ENCODE data around the gene CNOT4.
A peak's percentile ranks its signal among the peaks of the same experiment; 100 is the strongest.

- TF ChIP-seq POLR2A (IDR thresholded peaks at IDR 0.05): no peak
- peak in 3 of 4 experiments; percentile 23 to 55 (median 30) for TF ChIP-seq CTCF (IDR thresholded peaks at IDR 0.05)
These were observed 174.2 kb downstream of the CNOT4 start for GRCh38 chr7:135335628-135336139.

Measured in prostate gland (tissue), 2 donors.